NCI-H446 treated with DMSO at 0.1 percent for 48 hours (cell line): ENCODE data around the gene SEMA4A.
"Not testable (repeated sequence)": the region's sequence is repeated elsewhere in the genome, so short reads cannot be mapped to it uniquely, and the experiment has no call there.

Source experiments
- DNase-seq: peaks from one replicate; lab custom pipeline; 2025; lab: John Stamatoyannopoulos, UW

Gene SEMA4A

DNA sequence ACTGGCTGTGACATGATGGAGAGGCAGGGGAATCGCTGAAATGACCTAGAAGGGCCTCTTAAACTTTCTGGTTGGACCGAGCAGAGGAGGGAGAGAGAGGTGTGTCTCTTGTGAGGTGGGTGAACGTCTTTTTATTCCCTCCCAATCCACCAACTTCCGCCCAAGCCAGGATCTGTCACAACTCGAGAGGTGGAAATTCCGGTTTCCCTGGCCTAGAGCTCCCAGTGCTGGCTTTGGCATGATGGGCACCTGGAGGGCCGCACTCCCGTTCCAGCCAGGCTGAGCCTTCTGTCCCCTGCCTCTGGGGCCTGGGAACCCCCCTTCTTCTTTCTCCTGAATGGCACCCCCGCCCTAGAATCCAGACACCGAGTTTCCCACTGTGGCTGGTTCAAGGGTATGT lies at the start of gene SEMA4A:
SEMA4A (plus strand) TSS at position 224 of the 400 bp plus-strand sequence. CDS start 994 bp downstream, outside the sequence.
- DNase-seq: no peak

DNA sequence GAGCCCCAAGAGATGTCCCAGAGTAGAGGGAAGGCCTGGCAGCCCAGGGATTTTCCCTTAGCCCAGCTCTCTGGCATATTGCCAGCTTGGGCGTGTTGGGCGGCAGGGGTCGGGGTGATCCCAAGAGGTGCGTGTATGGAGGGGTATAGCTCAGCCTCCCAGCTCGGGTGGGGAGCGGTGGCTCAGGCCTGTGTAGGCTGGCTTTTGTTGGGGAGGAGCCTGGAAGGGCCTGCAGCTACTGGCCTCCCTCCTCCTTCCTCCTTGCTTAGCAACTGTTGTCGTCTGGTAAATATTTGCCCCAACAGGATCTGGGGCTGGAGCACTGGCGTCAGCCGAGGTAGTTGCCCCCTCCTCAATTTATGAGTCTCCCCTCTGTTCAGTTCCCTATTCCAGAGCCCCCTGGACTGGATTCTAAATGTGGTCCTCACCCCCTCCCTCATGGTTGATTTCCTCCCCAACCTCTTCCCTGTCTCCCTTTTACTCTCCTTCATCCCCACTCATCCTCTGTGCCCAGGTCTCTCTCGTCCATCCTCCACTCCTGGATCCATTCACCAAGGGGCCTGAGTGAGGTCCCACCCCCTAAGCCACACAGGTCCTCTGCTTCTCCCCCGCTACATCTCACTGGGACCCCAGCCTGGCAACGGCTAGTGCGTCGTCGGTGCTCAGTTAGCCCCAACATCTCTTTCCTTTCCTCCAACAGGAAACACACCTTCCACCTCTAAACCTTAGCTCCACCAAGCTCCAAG lies 49.1 kb upstream of the SEMA4A start:
- DNase-seq: no peak

DNA sequence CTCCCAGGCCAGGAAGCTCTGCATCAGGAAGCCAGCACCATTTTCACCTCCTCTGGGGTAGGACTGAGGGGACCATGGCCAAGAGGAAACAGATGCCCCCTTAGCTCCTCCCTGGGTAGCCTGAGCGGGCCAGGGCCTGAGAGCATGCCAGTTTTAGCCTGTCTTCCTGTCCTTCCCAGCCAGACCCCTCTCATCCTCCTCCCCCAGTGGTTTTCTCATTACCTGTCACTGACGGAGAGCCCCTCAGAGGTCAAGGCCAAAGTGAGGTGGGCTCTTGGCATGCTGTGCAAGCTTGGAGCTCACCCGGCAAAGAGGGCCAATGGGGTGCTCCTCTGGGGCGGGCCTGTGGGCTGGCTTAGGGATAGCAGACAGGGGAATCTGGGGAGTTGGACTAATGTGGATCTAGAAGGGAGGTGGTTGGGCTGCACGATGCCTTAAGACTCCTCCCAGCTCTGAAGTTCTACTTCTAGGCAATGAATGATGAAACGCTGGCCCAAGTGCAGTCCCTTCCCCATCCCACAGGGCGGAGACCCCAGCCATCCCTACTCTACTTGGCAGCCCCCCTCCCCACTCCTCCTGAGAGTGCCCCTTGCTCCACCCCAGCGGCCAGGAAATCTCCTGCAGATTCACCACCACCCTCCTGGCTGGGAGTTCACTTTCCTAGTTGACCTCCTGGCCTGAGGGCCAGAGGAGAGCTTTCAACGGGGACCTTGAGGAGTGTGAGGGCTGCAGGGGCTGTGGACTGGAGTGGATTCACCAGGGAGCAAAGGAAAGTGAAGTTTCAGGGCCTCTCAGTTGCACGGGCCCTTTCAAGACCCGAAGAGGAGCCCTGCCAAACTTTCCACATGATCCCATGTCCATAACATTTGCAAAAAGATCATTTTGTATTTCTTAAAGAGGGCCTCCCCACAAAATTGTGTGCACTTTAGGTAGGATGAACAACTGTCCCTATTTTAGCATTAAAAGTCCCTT lies 48.2 kb upstream of the SEMA4A start:
- no peak for DNase-seq

DNA sequence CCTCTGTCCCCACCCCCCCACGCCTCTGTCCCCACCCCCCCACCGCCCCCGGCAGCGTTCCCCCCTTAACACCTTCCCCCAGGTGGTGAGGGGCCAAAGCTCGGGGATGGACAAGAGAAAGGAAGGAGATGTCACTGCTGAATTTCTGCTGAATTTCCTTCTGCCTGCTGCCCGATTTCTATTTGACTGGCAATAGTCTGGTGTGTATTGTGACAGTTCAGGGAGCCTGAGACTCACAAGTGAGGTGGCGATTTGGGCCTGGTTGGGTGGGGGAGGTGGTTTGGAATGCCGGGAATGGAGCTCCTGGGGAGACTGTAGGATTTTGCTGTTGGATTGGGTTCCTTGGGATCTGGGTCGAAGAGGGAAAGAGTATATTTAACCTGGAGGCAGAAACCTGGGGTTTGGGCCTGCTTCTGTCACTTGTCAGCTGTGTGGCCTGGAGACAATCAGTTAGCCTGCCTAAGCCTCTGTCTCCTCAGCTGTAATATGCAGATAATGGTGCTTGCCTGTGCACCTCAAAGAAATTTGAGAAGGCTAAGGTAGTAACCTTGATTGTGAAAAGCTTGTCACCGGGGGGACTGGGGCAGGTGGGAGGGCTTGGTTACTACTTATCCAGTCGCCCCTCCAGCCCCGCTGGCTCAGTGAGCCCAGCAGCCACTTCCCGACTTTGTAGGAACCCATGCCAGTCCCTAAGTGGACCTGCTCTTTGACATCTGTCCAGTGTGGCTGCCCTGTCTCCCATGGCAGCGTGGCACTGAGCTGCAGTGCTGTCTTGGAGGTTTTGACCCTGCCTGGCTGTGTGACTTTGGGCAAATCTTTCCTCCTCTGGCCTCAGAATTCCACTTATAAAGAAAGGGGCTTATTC lies 46.5 kb upstream of the SEMA4A start:
- no peak for DNase-seq

DNA sequence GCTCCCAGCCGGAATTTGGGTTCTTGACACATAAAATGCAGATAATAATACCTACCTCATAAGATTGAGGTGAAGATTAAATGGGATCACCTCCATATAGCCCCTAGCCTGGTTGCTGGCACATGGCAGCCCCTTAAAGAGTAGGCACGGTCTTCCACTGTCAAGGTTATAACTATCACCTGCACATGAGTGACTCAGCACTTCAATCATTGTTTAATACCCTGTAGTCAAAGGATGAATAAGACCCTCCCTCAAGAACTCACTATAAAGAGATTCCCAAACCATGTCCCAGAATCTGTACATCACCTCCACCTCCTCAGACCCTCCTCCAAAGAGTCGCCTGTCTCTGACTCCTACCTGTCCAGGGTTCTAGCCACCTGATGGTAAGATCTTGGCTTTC lies 45.3 kb upstream of the SEMA4A start:
- DNase-seq: no peak

DNA sequence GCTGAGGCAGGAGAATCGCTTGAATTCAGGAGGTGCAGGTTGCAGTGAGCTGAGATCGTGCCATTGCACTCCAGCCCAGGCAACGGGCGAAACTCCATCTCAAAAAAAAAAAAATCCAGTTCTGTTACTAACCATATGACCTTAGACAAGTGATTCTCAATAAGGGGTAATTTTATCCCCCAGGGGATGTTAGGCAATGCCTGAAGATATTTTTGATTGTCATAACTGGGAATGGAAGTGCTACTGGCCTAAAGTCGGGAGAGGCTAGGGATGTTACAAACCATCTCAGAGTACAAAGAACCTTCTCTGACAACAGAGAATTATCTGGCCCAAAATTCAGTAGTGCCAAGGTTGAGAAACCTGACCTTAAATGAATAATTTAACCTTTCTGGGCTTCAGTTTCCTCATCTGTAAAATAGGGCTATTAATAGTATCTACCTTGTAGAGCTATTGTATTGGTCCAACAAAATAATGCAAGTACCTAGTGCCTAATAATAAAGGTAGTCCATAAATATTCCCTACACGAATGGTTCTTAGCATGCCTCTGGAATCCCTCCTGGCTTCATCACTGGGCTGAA lies 44.6 kb upstream of the SEMA4A start:
- no peak for DNase-seq

DNA sequence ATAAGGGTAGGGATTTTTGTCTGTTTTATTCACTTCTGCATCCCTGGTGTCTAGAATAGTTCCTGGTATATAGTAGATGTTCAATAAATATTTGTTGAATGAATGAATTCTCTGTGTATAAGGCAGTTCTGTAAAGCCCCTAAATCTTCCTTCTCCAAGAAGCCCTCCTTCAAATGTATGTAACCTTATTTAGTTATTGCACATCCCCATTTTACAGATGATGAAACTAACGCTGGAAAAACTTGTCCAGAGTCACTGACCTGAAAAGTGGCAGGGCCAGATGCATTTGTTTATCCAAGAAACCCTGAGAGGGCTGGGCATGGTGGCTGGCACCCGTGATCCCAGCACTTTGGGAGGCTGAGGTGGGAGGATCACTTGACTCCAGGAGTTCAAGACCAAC lies 43.1 kb upstream of the SEMA4A start:
- no peak for DNase-seq

DNA sequence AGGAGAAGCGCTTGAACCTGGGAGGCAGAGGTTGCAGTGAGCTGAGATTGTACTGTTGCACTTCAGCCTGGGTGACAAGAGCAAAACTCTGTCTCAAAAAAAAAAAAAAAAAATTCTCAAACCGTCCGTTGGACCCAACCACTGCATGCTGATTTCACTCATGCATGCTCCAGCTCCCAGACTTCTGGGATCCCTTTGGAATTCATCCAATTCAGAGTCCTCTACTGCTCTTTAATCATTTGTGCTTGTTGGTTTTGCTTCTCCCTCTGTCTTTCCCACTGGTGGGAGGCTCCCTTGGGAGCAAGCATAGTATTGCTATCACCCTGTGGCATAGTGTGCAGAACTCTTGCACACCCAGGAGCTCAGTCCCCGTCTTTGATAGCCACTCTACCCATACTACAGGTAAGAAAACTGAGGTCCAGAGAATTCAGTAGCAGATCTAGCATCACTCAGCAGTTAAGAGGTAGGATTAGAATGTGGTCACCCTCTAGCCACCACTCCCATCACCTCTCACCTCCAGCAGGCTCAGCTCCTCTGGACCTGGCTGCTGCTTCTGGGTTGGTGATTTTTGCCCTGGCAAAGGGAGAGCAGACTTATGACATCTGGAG lies 41.9 kb upstream of the SEMA4A start:
- no peak for DNase-seq

DNA sequence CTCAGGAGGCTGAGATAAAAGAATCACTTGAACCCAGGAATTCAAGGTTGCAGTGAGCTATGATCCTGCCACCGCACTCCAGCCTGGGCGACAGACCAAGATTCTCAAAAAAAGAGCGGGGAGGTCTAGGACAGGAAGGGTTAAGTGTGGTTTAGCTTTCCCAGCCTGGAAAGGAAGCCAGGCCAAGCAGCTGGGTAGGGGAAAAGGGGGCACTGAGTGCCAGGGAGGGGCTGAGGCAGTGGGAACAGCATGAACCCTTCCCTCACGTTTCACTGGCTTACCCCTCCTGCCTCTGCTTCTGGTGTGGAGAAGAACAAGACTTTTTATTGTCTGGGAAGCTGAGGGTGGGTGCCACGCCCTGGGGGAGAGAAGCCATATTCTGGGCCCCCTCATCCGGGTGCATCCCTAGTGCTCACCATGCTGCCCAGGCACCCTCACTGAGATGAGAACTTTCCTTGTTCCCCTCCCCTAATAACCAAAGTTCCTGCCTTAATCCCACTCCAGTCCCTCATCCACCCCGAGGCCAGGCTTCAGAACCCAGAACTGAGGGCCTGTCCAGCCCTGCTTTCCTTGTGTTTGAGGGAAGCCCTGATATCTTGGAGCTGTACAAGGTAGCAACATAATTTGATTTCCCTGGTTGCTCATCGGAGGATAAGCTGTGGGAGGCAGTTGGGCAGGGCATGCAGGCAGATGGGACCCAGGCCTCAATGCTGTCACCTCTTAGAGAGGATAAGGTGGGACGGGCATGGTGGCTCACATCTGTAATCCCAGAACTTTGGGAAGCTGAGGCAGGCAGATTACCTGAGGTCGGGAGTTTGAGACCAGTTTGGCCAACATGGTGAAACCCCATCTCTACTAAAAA lies 40.9 kb upstream of the SEMA4A start:
- DNase-seq: no peak

DNA sequence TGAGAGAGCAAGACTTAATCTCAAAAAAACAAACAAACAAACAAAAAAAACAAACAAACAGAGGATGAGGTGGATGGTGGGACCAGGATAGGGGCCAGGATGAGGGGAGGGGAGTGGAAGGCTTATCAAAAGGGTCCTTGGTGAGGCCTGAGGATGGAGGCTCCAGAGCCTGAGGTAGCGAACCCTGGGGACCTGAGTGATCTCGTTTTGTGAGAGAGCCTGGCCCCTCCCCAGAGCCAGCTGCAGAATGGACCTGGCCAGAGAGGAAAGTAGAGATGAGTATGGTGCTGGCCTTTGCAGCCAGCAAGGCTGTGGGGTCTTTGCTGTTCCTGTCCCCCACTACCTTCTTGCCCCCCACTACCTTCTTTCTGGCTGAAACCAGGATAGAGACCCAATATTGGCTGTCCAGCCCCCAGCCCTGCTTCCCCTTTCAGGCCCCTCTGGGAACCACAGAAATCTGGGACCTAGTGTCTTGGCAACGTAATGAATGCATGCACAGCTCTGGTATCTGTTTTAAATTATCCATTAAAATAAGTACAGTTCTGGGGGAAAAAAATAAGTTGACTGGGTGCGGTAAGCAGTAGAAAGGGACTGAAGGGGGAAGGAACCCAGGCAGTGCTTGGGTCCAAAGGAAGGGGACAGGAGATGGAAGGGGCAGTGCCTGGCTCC lies 40.0 kb upstream of the SEMA4A start:
- DNase-seq: no peak

DNA sequence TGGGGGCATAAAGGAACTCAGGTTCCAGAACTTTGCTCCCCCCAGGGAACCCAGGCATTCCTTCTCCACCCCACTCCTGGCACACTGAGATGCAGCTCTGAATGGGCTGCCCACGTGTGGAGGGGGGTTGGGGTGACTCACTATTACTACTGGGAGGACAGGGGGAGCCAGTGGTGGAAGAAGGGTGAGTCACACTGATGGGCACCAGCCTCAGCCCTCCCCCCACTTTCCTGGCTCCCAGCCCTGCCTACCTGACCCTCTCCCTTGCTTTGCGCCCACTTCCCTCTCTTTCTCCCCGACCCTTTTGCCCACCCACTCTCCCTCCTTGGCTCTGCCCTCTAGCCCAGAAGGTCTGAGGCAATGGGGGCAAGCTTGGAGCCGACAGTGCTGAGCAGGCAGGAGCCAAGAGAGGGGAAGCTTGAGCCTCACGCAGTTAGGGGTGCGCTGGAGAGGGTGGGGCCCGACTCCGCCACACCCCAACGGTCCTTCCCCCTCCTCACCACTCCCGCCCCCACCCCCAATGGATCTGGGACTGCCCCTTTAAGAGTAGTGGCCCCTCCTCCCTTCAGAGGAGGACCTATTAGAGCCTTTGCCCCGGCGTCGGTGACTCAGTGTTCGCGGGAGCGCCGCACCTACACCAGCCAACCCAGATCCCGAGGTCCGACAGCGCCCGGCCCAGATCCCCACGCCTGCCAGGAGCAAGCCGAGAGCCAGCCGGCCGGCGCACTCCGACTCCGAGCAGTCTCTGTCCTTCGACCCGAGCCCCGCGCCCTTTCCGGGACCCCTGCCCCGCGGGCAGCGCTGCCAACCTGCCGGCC lies 39.1 kb upstream of the SEMA4A start, which contains the start of gene LMNA:
LMNA (plus strand) TSS at position 611 of the 818 bp plus-strand sequence. CDS start 208 bp downstream, outside the sequence.
- peak; percentile 83 for DNase-seq

DNA sequence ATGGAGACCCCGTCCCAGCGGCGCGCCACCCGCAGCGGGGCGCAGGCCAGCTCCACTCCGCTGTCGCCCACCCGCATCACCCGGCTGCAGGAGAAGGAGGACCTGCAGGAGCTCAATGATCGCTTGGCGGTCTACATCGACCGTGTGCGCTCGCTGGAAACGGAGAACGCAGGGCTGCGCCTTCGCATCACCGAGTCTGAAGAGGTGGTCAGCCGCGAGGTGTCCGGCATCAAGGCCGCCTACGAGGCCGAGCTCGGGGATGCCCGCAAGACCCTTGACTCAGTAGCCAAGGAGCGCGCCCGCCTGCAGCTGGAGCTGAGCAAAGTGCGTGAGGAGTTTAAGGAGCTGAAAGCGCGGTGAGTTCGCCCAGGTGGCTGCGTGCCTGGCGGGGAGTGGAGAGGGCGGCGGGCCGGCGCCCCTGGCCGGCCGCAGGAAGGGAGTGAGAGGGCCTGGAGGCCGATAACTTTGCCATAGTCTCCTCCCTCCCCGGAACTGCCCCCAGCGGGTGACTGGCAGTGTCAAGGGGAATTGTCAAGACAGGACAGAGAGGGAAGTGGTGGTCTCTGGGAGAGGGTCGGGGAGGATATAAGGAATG lies 38.4 kb upstream of the SEMA4A start:
- DNase-seq: no peak

DNA sequence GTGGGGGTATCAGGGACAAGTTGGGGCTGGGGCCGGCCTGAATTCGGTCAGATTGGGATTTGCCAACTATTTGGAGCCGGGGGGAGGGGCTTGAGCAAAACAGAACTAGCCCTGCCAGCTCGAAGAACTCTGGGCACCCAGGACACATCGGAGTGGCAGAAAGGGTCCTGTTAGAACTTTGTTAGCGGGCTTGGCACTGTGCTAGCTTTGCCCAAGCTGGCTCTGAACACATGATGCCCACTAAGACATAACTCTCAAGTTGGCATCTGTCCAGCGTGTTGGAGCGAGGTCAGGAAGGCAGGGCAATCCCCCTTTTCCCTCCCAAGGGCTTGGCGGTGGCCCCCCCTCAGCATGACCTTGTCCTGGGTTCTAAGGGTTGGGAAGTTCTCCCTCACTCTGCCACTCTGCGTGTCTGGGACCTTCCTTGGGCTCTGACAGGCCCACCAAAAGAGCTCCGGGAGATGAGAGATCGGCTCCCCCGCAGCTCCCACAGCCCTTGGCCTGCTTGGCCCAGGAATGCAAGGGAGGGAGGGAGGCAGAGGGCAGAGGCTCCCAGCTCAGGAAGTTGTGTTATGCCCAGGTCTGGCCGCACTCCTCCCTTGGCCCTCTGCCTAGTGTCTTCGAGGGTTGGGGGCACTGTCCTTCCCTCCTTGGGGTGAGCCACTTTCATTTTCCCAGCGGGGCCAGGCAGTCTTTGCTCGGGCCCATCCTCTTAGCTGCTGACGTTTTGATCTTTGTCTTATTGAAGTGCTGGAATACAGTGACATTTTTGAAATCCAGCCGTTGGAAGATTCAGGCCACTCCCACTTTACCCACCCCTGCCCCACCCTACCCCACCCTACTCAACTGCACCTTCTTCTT lies 37.6 kb upstream of the SEMA4A start:
- DNase-seq: no peak

DNA sequence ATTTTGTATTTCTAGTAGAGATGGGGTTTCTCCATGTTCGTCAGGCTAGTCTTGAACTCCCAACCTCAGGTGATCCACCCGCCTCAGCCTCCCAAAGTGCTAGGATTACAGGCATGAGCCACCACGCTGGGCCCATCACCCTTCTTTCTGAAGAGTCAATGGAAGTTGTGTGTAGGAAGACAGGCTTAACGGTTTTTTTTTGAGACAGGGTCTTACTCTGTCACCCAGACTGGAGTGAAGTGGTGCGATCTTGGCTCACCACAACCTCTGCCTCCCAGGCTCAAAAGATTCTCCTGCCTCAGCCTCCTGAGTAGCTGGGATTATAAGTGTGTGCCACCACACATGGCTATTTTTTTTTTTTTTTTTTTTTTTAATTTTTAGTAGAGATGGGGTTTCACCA lies 36.7 kb upstream of the SEMA4A start:
- not testable (repeated sequence) for DNase-seq

DNA sequence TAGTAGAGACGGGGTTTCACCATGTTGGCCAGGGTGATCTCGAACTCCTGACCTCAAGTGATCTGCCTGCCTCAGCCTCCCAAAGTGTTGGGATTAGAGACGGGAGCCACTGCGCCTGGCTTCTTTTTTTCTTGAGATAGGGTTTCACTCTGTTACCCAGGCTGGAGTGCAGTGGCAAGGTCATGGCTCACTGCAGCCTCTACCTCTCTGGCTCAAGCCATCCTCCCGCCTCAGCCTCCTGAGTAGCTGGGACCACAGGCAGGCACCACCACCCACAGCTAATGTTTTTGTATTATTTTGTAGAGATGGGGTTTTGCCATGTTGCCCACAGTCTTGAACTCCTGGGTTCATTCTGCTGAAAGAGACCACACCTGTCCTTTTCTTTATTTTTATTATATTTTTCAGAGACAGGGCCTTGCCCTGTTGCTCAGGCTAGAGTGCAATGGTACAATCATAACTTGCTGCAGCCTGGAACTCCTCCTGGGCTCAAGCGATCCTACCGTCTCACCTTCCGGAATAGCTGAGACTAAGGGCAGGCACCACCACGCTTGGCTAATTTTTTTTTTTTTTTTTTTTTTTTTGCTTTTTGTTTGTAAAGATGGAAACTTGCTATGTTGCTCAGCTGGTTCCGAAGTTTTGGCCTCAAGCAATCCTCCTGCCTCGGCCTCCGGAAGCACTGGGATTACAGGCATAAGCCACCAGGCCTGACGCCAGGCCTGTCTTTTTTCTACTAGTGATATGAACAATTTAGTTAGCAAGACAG lies 35.8 kb upstream of the SEMA4A start:
- no peak for DNase-seq

DNA sequence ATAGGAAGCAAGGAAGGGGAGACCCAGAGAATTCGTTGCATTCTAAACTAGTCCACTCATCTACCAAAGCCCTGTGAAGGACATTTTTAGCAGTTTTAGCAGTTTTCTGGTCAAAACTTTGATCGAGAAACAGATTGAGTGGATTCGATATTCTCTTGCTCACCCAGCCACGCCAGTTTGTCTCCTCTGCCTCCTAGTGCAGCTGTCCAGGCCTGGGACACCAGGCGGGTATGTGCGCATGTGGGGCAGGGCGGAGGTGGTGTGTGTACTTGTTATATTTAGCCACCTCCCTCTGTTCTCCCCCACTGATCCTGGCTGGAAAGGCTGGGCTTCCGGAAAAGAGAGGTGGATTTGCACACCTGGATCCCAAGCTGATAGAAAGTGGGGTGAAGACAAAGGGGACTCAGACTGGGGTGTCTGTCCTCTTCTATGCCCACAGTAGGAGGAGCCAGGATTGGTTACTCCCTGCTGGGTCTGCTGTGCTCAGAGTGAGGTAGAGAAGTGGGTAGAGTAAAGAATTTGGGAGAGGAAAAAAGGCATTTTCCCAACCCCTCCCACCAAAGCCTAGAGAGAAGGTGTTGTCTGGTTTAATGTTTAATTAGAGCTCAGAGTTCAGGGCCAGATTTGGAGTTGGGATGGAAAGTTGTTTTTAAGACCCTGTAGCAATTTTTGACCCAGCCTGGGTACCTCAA lies 35.1 kb upstream of the SEMA4A start:
- DNase-seq: no peak
